ENCODE measurements around the gene KIF26A.
A peak's percentile ranks its signal among the peaks of the same experiment; 100 is the strongest.

Gene KIF26A

DNA sequence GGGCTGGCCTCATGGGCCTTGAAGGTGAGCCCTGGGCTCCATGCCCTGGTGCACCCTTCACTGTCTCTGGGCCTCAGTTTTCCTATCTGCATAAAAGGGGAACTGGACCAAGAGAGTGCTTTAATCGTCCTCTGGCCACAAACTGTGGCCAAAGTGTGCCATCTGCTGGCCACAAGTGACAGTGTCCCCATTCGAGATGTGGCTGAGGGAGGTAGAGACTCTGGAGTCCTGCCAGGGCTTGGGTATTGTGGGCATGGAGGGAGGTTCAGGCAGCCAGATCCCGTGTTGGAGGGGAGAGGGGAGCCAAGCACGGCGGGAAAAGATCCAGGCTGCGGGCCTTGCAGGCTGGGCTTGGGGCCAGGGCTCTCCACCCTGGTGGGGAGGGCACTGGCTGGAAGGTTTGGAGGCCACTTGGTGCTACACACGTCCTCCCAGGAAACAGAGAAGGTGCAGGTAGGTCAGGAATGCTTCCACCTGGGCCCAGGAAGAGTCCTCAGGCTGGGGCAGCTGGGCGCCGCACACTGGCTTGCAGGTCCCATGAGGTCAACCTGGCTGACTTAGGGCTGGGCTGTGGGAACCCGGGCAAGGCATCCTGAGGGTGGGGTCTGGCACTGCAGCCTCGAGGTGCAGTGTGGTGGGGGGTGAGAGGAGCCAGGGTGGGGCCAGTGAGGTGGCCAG, 7.3 kb upstream of the KIF26A start:
- peak; percentile 61 for DNase-seq (ENCODE audit: low spot score)

DNA sequence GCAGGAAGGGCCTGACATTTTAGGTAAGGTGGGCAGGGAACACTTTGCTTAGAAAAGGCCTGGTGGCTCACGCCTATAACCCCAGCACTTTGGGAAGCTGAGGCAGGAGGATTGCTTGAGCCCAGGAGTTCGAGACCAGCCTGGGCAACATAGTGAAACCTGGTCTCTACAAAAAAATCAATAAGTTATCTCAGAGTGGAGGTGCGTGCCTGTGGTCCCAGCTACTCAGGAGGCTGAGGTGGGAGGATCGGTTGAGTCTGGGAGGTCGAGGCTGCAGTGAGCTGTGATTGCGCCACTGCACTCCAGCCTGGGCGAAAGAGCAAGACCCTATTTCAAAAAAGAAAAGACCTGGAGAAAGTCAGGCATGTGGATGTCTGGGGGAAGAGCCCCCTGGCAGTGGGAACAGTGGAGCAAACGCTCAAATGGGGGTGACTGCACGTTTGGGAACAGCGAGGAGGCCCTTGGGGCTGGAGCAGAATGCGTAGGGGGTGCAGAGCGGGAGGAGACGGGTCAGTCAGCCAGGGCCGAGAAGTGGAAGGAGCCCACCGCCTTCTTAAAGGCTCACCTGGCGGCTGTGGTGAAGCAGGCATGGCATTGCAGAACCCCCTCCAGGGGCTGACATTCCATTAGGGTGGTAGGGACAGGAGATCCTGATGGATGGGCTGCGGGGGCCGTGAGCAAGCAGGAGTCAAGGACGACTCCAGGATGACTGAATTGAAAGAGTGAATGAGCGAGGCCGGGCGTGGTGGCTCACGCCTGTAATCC, 6.2 kb upstream of the KIF26A start:
- DNase-seq (ENCODE audit: low spot score): no peak

DNA sequence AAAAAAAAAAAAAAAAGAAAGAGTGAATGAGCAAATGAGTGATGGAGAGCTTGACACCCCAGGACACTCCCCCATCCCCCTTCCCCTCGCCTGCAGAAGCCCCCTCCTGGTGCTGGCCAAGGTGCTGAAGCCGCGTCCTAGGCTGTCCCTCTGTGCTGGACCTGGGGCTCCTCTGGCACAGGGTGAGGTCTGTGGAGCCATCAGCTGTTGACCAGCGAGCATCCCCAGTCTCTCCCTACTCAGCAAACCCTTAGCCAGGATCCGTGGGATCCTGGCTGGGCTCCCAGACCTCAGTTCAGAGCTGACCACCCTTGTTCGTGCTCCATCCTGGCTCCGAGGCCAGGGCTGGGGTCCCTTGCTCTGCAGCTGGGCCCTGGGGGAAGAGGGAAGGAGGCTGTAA, 5.4 kb upstream of the KIF26A start:
- DNase-seq (ENCODE audit: low spot score): peak; percentile 64

DNA sequence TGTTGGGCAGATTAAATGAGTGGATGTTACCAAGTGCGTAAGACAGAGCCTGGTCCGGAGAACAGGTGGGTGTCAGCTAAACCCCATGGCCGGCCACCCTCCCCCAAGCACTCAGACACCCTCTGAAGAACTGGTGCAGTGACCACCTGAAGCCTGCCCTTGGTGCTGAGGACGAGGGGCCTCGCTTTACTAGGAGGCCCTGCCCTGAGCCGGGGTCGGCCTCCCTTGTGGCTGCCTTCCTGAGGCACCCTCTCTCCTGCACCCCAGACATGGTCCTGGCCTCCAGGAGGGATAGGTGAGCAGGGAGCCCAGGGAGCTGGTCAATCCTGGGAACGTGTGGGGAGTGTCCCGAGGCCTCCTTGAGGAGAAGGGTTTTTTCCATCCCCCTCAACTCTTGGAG, 4.9 kb upstream of the KIF26A start:
- DNase-seq (ENCODE audit: low spot score): peak; percentile 34

DNA sequence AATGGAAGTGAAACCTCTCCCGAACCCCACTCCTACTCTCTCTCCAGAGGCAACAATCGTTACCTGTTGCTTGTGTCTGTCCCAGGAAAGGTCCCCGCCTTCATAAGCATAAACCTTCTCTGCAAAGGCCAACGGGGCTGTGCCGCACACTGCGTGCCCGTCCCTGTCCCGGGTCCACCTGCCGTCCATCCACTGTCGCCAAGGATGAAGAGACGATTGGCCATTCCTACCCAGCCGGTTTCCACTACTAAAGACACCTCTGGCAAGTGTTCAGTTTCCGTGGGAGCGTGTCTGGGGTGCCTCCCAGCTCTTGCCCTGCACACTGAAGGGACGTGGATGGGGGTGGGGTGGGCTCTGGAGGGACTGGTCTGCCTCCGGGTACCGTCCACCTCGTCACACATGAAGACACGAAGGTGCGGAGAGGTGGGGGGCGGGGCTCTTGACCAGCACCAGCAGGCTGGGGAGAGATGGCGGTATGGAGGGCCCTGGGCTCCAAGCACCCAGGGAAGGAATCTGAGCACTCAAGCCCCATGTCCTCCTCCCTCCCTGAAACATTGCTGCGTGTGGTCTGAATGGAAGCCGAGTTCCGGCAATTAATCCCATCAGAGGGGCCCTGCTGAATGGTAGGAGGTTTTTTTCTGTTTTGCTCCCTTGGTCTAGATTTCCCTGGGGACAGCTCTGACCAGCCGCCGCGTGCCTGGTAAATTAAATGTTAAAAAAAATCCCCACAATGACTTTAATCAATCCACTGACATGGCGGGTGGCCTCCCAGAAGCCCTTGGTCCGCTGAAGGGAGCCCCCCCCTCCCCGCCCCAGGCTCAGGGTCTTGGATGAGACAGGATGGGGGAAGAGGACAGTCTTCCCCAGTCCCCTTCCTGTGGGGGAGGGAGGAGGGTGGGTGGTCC, 4.1 kb upstream of the KIF26A start:
- DNase-seq (ENCODE audit: low spot score): peak; percentile 45

DNA sequence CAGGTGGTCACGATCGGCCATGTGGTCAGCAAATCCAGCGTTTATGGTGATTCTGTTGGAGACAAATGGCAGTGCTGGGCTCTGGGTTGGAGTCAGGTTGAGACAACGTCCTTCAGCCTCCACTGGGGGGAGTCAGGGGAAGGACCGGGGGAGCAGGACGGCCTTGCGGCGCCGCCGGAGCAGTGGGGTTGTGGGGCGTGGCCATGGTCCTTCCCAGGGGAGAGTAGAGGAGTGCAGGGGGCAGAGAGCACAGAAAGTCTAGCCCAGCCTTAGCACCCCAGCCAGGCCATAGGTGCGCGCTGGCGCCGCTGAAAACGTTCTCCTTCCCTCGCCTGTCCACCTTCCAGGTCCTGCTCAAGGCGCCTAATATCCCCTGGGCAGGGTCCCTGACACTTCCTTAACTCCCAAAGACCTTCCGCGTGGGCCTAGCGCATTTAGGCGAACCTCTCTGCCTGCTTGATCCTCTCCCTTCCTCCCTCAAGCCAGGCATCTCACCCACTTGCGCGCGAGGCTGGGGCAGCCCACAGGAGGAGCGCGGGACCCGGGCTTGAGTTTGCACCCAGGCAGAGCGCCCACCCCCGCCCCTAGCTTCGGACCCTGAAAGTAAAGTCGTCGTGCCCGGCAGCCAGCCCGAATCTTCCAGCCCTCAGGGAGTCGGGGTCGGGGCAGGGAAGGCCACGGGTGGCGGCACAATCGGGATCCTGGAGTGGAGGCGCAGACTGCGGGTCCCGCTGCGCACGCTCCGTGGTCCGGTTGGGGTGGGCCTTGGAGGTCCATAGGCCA, 3.1 kb upstream of the KIF26A start:
- peak; percentile 59 for DNase-seq (ENCODE audit: low spot score)

DNA sequence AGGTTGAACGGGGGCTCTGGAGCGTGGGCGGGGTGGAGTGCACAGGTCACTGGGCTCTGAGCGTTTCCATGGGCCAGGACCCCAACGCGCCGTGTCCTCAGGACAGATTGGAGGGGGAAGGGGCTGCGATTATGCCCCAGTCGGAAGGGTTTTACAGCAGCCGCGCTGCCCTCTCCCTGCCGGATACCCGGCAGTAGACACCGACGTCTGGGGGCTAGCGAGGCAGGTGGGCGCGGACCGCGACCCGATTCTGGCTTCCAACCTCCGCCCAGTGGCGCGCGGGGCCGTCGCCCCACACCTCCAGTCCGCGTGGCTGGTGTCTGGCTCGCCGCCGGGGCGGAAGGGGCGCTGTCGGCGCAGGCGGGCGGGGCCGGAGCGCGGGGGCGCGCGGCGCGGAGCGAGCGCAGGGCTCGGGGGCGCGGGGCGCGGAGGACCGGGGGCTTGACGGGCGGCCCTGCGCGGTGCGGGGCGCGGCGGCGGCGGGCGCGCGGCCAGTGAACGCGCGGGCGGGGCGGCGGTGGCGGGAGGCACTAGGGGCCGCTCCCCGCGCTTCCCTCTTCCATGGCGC, 2.4 kb upstream of the KIF26A start:
- peak; percentile 60 for DNase-seq (ENCODE audit: low spot score)

DNA sequence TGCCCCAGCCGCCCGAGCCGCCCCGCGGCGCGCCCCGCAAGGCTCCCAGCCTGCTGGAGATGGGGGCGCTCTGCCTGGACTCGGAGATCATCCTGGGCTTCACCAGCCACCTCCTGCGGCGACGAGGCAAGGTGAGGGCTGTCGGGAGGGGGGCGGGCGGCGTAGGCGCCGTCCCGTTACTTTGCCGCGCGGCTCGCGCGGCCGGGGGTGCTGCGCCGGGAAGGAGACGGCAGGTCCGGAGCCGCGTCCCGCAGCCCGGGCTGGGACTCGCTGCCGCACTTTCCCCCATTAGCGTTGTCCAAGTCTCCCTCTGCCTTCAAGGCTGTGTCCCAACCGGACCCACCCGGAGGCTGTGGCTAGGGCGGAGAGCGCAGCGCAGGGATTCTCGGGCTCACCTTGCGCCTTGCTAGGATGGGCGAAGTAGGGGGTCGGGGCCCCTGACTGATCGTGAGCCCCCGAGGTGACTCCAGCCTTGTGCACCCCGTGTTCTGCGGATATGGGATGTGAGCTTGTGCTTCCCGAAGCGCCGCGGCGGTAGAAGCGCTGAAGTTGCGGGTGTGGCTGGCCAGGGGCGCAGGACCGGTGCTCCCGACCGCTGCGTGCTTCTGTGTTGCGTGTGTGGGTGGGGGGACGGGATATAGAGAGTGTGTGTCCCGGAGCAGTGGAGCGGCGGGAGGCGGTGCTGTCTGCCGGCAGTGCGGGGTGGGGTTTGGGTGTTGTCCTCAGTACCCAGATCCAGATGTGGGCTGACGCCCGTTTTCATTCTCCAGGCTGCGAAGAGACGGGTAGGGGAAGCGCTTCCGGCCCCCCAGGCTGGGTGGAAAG, 1.7 kb upstream of the KIF26A start:
- peak; percentile 58 for DNase-seq (ENCODE audit: low spot score)

DNA sequence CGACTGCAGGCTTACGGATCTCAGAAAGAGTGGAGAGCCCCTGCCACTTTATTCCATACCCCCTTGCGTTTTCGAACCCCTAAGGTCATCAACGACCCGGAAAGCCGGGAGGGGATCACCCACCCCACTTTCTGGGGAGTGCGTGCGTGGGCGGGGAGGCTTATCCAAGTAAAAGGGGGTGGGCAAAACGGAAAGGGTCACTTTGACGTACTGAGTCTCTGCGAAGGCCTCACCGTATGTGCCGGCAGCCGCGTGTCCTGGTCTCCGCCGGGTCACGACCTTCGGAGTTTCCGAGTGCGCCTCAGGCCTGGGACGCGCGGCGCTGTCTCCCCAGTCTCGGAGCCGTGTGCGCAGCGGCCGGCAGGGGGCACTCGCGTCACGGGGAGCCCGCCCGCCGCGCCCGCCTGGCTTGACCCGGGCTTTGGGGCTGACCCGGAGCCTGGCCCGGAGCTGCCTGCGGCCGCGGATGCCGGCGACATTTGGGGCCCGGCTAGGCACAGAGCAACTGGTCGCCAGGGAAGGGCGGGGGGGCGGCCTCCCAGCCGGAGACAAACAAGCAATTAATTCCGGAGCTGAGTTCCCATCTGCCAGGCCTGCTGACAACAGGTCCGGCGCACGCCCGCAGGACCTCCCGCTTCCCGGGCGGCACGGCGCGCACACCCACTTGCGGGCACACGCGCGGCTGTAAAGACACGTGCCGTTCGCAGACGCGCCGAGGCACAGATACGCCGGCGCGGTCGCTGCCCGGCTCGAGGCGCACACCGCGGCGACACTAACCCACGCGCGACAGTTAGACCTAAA, 890 bp upstream of the KIF26A start:
- DNase-seq (ENCODE audit: low spot score): peak; percentile 78

DNA sequence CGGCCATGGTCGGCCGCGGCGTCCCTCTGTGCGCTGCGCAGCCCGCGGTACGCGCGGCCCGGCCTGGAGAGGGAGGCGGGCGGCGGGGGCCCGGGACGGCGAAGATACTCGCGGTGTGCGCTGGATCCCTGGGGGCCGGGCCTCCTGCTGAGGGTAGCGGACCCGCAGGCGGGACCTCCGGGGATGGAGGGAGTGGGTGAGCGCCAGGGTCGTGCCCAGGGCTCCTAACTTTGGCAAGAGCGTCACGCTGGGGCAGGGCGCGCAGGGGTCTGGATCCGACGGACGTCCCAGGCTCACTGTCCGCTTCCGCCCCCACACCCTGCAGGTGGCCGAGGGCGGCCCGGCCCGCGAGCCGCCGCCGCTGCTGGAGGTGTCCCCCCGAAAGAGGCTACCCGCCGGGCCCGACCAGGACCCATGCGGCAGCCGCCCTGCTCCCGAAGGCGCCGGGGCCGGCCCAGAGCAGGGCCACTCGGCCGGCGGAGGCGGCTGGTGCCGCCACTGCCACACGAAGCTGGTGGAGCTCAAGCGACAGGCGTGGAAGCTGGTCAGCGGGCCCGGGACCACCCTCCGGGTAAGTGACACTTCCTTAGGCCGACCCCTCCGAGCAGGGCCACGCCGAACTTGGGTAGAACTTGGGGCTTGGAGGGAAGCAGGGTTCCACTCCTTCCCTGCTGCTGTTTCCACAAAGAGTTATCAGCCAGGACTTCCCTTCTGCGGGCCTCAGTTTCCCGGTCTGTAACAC, 502 bp downstream of the KIF26A start:
- peak; percentile 66 for DNase-seq (ENCODE audit: low spot score)

DNA sequence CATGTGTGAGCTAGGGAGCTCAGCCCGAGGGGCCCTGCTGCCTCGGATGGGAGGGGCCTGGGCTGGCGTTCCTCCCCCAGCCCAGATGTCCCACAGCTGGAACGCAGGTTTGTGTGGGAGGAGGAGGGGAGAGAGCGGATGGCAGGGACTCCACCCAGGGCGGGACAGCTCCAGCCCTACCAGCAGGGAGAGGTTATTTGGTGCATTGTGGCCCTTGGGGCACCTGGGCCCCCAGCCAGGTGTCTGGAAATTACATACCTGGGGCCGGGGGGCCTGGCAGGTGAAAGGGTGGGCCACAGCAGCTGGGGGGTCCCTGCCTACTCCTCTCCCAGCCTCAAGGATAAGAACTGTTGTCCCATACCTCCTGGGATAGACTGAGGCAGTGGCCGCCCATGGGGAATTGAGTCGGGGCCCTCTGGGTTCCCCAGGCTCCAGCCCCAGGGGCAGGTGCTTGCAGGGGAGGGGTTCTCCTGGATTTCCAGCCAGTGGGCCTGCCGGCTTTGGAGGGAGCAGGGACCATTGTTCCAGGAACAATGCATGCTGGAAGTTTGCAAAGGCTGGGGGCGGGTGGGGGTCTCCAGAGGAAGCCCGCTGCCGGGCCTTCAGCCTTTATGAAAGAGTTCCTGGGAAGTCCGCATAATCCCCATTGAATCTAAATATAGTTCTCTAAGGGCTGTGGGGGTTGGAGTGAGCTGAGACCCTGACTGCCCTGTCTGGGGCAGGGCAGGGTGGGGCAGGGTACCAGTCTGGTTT, 1.2 kb downstream of the KIF26A start:
- no peak for DNase-seq (ENCODE audit: low spot score)

DNA sequence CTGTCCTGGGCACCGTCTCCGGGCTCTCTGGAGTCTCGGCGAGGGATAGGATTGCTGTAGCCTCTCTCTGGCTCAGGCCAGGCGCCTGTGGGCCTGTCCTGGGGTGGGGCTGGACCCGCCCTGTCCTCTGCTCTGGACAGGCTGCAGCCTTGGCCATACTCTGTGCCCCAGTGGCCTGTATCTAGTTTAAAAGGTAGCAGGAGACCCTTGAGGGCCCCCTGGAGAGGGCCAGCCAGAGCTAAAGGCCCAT, 1.8 kb downstream of the KIF26A start:
- no peak for DNase-seq (ENCODE audit: low spot score)

DNA sequence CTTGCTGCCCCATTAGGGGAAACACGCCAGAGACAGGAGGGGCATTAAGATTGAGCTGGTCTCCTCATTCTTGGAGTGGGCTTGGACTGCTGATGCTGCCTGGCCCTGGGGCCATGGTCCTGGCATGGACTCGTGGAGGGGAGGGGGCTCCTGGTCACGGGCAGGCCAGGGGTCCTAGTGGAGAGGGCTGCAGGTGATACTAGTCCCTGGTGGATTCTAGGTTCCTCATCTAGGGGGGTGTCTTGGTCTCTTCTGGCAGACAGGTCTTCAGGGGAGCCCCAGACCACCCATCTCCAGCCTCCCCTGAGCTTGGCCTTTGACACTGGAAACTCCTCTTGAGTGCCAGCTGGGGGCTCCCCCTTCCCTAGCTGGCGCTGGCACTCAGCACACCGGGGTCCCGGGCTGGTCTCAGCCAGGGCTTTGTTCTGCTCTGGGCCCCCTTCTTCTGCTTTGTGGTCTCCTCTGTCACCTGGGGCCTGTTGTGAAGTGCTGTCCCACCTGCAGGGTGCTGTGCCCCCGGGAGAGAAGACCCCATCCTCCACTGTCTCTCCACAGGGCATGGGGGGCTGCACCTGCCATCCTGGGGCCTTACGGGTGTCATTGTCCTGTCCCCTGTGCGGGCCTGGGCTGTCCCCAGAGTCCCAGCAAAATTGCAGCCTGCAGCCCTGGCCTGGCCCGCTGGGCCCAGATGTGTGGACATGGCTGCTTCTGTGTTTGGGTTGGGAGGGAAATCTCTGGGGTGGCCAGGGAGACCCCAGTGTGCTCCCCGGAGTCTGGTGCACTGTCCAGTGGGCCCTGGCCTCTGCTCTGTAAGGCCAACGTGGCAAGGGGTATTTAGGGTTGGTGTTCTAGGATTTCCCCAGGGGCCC, 2.3 kb downstream of the KIF26A start:
- no peak for DNase-seq (ENCODE audit: low spot score)

DNA sequence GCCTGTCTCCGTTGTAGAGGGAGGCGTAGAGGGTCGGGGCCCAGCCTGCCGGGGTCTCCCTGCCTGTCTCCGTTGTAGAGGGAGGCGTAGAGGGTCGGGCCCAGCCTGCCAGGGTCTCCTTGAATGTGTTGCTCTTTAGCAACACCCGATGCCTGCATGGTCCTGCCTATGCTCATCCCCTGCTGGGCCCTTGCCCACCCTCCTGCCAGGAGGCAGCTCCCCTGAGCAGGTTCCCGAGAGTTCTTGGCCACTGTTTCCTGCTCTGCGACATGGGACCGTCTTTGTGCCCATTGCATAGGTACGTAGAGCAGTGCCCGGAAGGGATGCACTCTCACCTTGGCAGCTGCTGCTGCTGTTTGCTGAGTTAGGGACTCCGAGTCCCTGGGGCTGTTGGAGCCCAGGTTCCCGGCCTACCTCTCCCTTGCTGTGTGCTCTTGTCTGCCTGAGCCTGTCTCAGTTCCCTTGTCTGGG, 3.3 kb downstream of the KIF26A start:
- no peak for DNase-seq (ENCODE audit: low spot score)

DNA sequence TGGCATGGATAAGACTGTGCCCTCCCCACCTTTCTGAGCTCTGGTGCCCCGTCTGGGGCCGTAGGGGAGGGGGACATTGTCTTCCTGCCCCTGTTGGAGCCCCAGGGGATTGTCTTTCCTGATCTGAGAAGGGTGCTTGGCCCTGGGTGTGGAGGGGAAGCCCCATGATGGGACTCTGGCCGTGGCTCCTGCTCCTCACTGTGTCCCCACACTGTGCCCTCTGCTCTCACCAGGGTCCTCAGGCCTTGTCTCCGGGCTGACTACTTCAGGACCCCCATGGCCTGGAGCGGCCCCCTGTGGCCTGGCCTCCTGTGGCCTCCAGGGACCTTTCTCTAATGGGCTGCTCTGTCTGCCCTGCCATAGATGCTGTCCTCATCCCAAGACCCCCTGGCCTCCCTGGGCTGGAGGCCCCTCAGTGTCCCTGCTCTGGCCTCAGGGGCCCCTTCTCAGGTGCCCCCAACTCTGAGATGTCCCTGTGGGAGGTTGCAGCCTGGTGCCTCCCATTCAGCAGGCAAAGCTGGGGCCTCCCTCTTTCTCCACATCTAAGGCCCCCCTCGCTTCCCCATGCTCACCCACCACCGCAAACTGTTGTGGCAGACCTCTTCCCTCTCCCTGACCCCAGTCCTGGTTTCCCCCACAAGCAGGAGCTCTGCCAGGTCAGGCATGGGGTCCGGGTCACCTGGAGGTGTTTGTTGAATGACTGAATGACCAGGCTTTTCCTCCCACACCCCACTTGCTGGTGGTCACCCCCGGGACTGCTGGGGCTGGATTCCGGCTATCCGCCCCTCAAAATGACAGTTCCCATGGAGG, 4.0 kb downstream of the KIF26A start:
- no peak for DNase-seq (ENCODE audit: low spot score)

DNA sequence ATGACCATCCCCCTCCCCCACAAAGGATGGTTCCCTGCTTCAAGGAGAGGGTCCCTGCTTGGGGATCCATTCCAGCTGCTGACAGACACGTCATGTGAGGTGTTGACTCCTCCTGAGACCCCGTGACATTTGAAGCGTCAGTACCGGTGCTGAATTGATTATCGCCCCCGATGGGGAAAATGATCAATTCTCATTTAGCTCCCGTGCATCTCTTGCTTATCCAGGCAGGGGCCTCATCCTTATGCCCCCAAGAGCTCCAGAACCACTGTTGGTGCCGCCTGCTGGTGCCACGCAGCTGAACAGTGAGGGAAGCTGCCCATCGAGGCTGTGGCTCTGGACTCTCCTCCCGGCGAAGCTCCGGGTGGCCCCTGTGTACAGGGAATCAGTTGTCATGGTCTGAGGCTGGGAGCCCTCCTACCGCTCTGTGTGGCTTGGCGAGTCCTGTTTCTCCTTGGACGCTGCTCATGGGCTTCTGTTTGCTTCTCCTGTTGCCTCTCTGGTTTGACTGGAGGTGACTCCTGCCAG, 4.6 kb downstream of the KIF26A start:
- DNase-seq (ENCODE audit: low spot score): peak; percentile 58
